CD4-positive, alpha-beta memory T cell (primary cell): ENCODE results near the gene FGD2. TPM values are rescaled to one million over a fixed set of nuclear protein-coding genes. Genes with fewer than 3 reads are reported as not detected.

Experiments used
- CTCF ChIA-PET: fragments of 350-600 bp; sonication (Branson Sonifier 250); formaldehyde crosslinking; loops from one replicate; lab custom pipeline; 2021; ENCODE audit warnings: inconsistent platforms; ENCODE audit not compliant: partially characterized antibody; lab: Charles Lee
- POLR2A ChIA-PET: fragments of 350-600 bp; sonication (Branson Sonifier 250); formaldehyde crosslinking; loops from one replicate; lab custom pipeline; 2021; ENCODE audit not compliant: partially characterized antibody; lab: Charles Lee
- DNase-seq, 5 donors: peaks; one replicate each; pipeline versions ENCODE4 v3.0.0 to v3.0.0-alpha.2; 2020 to 2022; ENCODE audit warnings: mixed read lengths in 1 of 5
- H3K27ac ChIP-seq: one replicate; pipeline ENCODE4 v1.7.0; 2013; ENCODE audit warnings: low read depth, low read length
- H3K27me3 ChIP-seq: 2 replicates; pipeline ENCODE4 v1.7.0; 2013; ENCODE audit warnings: mild to moderate bottlenecking, low read length, moderate library complexity; ENCODE audit not compliant: insufficient read depth
- H3K36me3 ChIP-seq: 2 replicates; pipeline ENCODE4 v1.7.0; 2013; ENCODE audit warnings: mild to moderate bottlenecking, low read length, moderate library complexity; ENCODE audit not compliant: insufficient read depth
- H3K4me1 ChIP-seq: 2 replicates; pipeline ENCODE4 v1.7.0; 2013; ENCODE audit warnings: mild to moderate bottlenecking, low read length, moderate library complexity; ENCODE audit not compliant: insufficient read depth
- H3K4me3 ChIP-seq, 2 donors: one replicate each; pipeline ENCODE4 v1.7.0; 2013; ENCODE audit warnings: low read length in 2 of 2, mild to moderate bottlenecking in 1 of 2
- H3K9me3 ChIP-seq, 2 donors: one replicate each; pipeline ENCODE4 v1.7.0; 2013; ENCODE audit warnings: low read length in 2 of 2, control low read depth in 1 of 2; ENCODE audit not compliant: control insufficient read depth in 1 of 2
- H3K27ac Mint-ChIP-seq, 7 donors: one replicate each; pipeline ENCODE4 v1.8.0; 2020 to 2021; ENCODE audit warnings: mixed read lengths in 7 of 7, mild to moderate bottlenecking in 6 of 7, inconsistent platforms in 3 of 7, moderate library complexity in 3 of 7
- H3K27me3 Mint-ChIP-seq, 2 donors: one replicate each; pipeline ENCODE4 v1.8.0; 2020 to 2021; ENCODE audit warnings: mixed read lengths in 2 of 2
- H3K36me3 Mint-ChIP-seq, 2 donors: one replicate each; pipeline ENCODE4 v1.8.0; 2020 to 2021; ENCODE audit warnings: mixed read lengths in 2 of 2, inconsistent platforms in 1 of 2, mild to moderate bottlenecking in 1 of 2
- H3K4me1 Mint-ChIP-seq, 4 donors: one replicate each; pipeline ENCODE4 v1.8.0; 2020 to 2021; ENCODE audit warnings: mixed read lengths in 4 of 4, mild to moderate bottlenecking in 1 of 4
- H3K4me3 Mint-ChIP-seq, 8 donors: one replicate each; pipeline ENCODE4 v1.8.0; 2020 to 2021; ENCODE audit warnings: mixed read lengths in 8 of 8, mild to moderate bottlenecking in 7 of 8, moderate library complexity in 6 of 8, inconsistent platforms in 3 of 8
- H3K9me3 Mint-ChIP-seq, 8 donors: one replicate each; pipeline ENCODE4 v1.8.0; 2020 to 2021; ENCODE audit warnings: mixed read lengths in 8 of 8, mild to moderate bottlenecking in 5 of 8, inconsistent platforms in 3 of 8, moderate library complexity in 1 of 8
- intact Hi-C: fragments of 100-400 bp; cut with micrococcal nuclease; formaldehyde crosslinking; loops from one replicate; pipeline ENCODE4 v1.15.1; 2023
- polyA plus RNA-seq, 2 donors: library from polyadenylated mRNA; unstranded; fragments of 300-500 nt; fragmentation: Illumina TruSeq; gene quantifications; one replicate each; pipeline ENCODE4 v1.2.3, GENCODE V29; 2021
- total RNA-seq, 2 experiments: library from RNA; stranded (reverse); gene quantifications; one replicate each; pipeline ENCODE4 v1.2.3, GENCODE V29; 2021

The FGD2 gene
- total and polyA plus RNA-seq, 4 experiments from 2014 or later: 0.11 to 1.5 (median 1.4) TPM; not detected in 1

DNA sequence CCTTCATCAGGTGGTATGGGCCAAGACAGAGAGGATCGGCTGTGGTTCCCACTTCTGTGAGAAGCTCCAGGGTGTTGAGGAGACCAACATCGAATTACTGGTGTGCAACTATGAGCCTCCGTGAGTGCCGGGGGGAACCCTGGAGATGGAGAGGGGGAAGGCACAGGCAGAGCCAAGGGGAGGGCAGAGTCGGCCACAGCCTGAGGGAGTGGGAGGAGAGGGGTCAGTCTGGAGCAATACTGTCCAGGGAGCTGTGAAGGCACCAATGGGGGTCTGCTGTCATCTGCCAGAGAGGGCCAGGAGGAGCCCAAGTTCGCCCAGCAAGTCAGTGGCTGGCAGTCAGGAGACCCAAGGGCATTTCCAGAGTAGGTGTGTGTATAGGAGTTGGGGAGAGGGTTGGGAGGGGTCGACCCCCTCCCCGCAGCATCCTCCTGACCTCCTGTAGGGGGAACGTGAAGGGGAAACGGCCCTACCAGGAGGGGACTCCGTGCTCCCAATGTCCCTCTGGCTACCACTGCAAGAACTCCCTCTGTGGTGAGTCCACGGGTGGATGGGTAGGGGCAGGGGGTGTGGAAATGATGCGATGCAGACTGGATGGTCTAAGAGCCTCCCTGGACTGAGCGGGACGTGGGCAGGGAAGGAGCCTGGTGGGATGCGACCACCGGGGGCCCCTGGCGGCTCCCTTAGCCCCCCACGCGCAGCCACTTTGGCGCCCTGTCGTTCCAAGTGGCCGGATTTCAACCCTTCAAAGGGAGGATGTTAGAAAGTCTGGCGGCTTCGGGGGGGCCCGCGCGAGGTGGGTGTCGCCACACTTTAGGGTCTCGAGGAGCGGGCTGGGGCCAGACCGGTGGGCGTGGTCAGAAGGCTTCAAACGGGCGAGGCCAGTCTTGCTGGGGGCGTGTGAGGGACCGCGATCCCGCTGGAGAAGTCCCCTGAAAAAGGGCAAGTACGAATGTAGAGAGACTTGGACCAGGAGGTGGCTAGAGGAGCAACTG, 43.7 kb upstream of the FGD2 start:
- H3K9me3 Mint-ChIP-seq: no peaks in the 10 kb centered on the region
- H3K4me1 Mint-ChIP-seq: peaks cover 41 to 73% (median 59%) of the 10 kb centered on the region in 4 donors
- peak overlapping the region; percentile 90 to 98 (median 94) for H3K27ac Mint-ChIP-seq
- DNase-seq: no peak
- H3K27me3 Mint-ChIP-seq: no peaks in the 10 kb centered on the region
- Histone ChIP-seq H3K27ac (no peak overlapping the region), H3K4me1 (peaks cover 66% of the 10 kb centered on the region), H3K4me3 (no peak overlapping the region), H3K27me3 (no peaks in the 10 kb centered on the region), H3K36me3 (no peaks in the 10 kb centered on the region), H3K9me3 (no peaks in the 10 kb centered on the region)
- ChIA-PET POLR2A (interaction anchor here (1.4 to 3.0 kb wide), 3 partner anchors 7 to 76 kb away, joined by 3 to 26 read pairs (median 12); partner anchors contain the start of genes C6orf89, MTCH1 and PI16), CTCF (interaction anchor here (1.6 to 2.5 kb wide), 2 partner anchors 8 to 56 kb away, joined by 3 to 10 read pairs; no protein-coding TSS in a partner anchor)
- H3K4me3 Mint-ChIP-seq: peak overlapping the region in 3 of 8 donors; percentile 15 to 47 (median 17)
- intact Hi-C loops: loop anchor here (5.0 kb wide), 1 partner anchor 49 kb away; no protein-coding TSS in a partner anchor
- H3K36me3 Mint-ChIP-seq: peaks cover 5 to 12% of the 10 kb centered on the region in 2 donors

GRCh38 chr6:36962874-36963273, 42.6 kb upstream of the FGD2 start:
- no peaks in the 10 kb centered on the region for H3K27me3 Mint-ChIP-seq
- Histone ChIP-seq H3K27ac (peak overlapping the region; percentile 55), H3K9me3 (no peaks in the 10 kb centered on the region), H3K27me3 (no peaks in the 10 kb centered on the region), H3K36me3 (peaks cover 11% of the 10 kb centered on the region), H3K4me3 (no peak overlapping the region), H3K4me1 (peaks cover 55% of the 10 kb centered on the region)
- H3K36me3 Mint-ChIP-seq: peaks cover 11 to 22% of the 10 kb centered on the region in 2 donors
- H3K27ac Mint-ChIP-seq: peak overlapping the region; percentile 90 to 98 (median 94)
- CTCF ChIA-PET: interaction anchor here (1.2 to 2.5 kb wide), 4 partner anchors 9 to 77 kb away, joined by 3 to 10 read pairs (median 4); partner anchors contain the start of gene C6orf89
- intact Hi-C loops: loop anchor here (1.0 to 5.0 kb wide), 3 partner anchors 23 to 78 kb away; partner anchors contain the start of genes C6orf89 and MTCH1
- POLR2A ChIA-PET: interaction anchor here (1.2 to 3.7 kb wide), 5 partner anchors 8 to 208 kb away, joined by 3 to 33 read pairs (median 12); partner anchors contain the start of genes C6orf89, MTCH1 and PI16
- no peaks in the 10 kb centered on the region for H3K9me3 Mint-ChIP-seq
- H3K4me1 Mint-ChIP-seq: peaks cover 33 to 64% (median 50%) of the 10 kb centered on the region in 4 donors
- H3K4me3 Mint-ChIP-seq: peak overlapping the region; percentile 49 to 87 (median 71)
- peak; percentile 83 to 90 (median 85) for DNase-seq

DNA sequence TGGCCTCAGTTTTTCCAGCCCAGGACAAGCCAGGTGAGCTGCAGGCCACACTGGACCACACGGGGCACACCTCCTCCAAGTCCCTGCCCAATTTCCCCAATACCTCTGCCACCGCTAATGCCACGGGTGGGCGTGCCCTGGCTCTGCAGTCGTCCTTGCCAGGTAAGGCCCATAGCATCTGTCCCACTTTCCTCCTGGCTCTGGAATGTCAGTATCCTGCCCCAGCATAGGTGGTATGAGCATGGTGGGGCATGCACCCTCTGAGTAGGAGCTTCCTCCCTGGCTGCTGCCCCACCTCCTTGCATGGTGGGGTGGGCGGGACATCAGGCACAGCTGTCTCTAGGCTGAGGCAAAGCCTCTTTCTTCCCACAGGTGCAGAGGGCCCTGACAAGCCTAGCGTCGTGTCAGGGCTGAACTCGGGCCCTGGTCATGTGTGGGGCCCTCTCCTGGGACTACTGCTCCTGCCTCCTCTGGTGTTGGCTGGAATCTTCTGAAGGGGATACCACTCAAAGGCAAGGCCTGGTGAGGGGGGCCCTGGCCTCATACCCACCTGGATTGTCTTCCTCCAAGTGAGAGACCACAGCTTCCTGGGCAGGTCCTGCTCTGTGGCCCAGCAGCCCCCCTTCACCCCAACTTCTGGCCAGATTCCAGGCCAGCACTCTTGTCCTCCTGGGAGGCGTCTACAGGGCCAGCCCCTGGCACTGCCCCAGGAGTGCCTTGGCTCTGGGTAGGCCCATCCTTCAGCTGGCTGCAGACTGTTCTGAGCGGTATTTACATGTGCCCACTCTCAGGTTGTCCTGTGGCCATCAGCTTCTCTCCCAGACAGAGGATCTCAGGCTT, 41.8 kb upstream of the FGD2 start:
- Mint-ChIP-seq H3K27ac (peak overlapping the region; percentile 90 to 98 (median 94)), H3K27me3 (no peaks in the 10 kb centered on the region), H3K36me3 (peaks cover 19 to 30% of the 10 kb centered on the region in 2 donors), H3K9me3 (no peaks in the 10 kb centered on the region), H3K4me1 (peaks cover 33 to 64% (median 50%) of the 10 kb centered on the region in 4 donors), H3K4me3 (peak overlapping the region; percentile 52 to 80 (median 70))
- intact Hi-C loops: loop anchor here (1.0 to 5.0 kb wide), 3 partner anchors 23 to 78 kb away; partner anchors contain the start of genes C6orf89 and MTCH1
- Histone ChIP-seq H3K4me3 (no peak overlapping the region), H3K27ac (peak overlapping the region; percentile 55), H3K36me3 (peaks cover 19% of the 10 kb centered on the region), H3K4me1 (peaks cover 51% of the 10 kb centered on the region), H3K27me3 (no peaks in the 10 kb centered on the region), H3K9me3 (no peaks in the 10 kb centered on the region)
- POLR2A ChIA-PET: interaction anchor here (1.0 to 3.7 kb wide), 8 partner anchors 9 to 207 kb away, joined by 3 to 33 read pairs (median 4); partner anchors contain the start of genes C6orf89, MTCH1 and PI16
- DNase-seq: peak; percentile 40 to 58 (median 49)
- CTCF ChIA-PET: interaction anchor here (0.6 to 2.5 kb wide), 5 partner anchors 10 to 1048 kb away, joined by 3 to 10 read pairs (median 3); partner anchors contain the start of gene C6orf89

GRCh38 chr6:36964349-36964748, 41.1 kb upstream of the FGD2 start:
- peaks cover 33 to 64% (median 50%) of the 10 kb centered on the region in 4 donors for H3K4me1 Mint-ChIP-seq
- H3K27ac Mint-ChIP-seq: peak overlapping the region; percentile 72 to 94 (median 90)
- peak overlapping the region; percentile 55 for H3K27ac ChIP-seq
- CTCF ChIA-PET: interaction anchor here (0.6 to 2.5 kb wide), 4 partner anchors 15 to 1049 kb away, joined by 3 to 10 read pairs (median 5); partner anchors contain the start of gene C6orf89
- POLR2A ChIA-PET: interaction anchor here (1.0 to 3.7 kb wide), 7 partner anchors 8 to 207 kb away, joined by 3 to 33 read pairs (median 4); partner anchors contain the start of genes C6orf89, MTCH1 and PI16
- no peaks in the 10 kb centered on the region for H3K9me3 ChIP-seq
- peak overlapping the region in 2 of 8 donors; percentile 13 to 62 for H3K4me3 Mint-ChIP-seq
- H3K9me3 Mint-ChIP-seq: no peaks in the 10 kb centered on the region
- H3K27me3 Mint-ChIP-seq: no peaks in the 10 kb centered on the region
- intact Hi-C loops: loop anchor here (5.0 kb wide), 1 partner anchor 52 kb away; no protein-coding TSS in a partner anchor
- no peak overlapping the region for H3K4me3 ChIP-seq
- no peaks in the 10 kb centered on the region for H3K27me3 ChIP-seq
- peaks cover 26% of the 10 kb centered on the region for H3K36me3 ChIP-seq
- no peak for DNase-seq
- H3K36me3 Mint-ChIP-seq: peaks cover 24 to 35% of the 10 kb centered on the region in 2 donors
- peaks cover 51% of the 10 kb centered on the region for H3K4me1 ChIP-seq

- CTCF ChIA-PET: interaction anchor here (1.7 kb wide), 1 partner anchor 14 kb away, joined by 4 read pairs; no protein-coding TSS in a partner anchor
- peak overlapping the region; percentile 72 to 93 (median 90) for H3K27ac Mint-ChIP-seq
- intact Hi-C loops: loop anchor here (5.0 kb wide), 1 partner anchor 53 kb away; no protein-coding TSS in a partner anchor
- Histone ChIP-seq H3K36me3 (peaks cover 31% of the 10 kb centered on the region), H3K27me3 (no peaks in the 10 kb centered on the region), H3K4me3 (no peak overlapping the region), H3K9me3 (no peaks in the 10 kb centered on the region), H3K27ac (peak overlapping the region; percentile 55), H3K4me1 (peaks cover 50% of the 10 kb centered on the region)
- peaks cover 28 to 40% of the 10 kb centered on the region in 2 donors for H3K36me3 Mint-ChIP-seq
- peaks cover 32 to 62% (median 49%) of the 10 kb centered on the region in 4 donors for H3K4me1 Mint-ChIP-seq
- H3K9me3 Mint-ChIP-seq: no peaks in the 10 kb centered on the region
- H3K4me3 Mint-ChIP-seq: peak overlapping the region in 4 of 8 donors; percentile 12 to 62 (median 47)
- H3K27me3 Mint-ChIP-seq: no peaks in the 10 kb centered on the region
- POLR2A ChIA-PET: interaction anchor here (1.6 to 3.7 kb wide), 4 partner anchors 10 to 79 kb away, joined by 4 to 33 read pairs (median 19); partner anchors contain the start of genes C6orf89, MTCH1 and PI16
- DNase-seq: no peak
Measured at GRCh38 chr6:36964908-36965307, 40.5 kb upstream of the FGD2 start.

DNA sequence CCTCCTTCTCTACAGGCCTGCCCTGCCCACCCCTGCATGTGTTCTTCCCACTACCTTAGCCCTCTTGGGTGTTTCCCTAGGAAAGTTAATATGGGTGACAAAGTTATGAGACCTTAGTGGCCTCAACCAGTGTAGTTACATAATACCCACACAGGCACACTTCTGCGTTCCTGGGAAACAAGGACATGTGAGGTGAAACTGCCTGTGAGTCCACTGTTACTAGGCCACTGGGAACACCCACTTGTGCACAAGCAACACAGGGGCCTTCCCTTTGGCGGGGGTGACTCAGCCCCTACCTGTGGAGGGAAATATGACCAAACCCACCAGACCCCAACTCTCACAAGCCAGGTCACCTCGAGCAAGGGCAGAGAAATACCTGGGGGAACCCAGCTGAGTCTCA, 38.2 kb upstream of the FGD2 start:
- Mint-ChIP-seq H3K36me3 (peaks cover 42 to 59% of the 10 kb centered on the region in 2 donors), H3K4me3 (no peak overlapping the region), H3K9me3 (no peaks in the 10 kb centered on the region), H3K27me3 (no peaks in the 10 kb centered on the region), H3K4me1 (peaks cover 23 to 41% (median 30%) of the 10 kb centered on the region in 4 donors), H3K27ac (peak overlapping the region in 4 of 7 donors; percentile 18 to 79 (median 61))
- Histone ChIP-seq H3K27me3 (no peaks in the 10 kb centered on the region), H3K4me3 (no peak overlapping the region), H3K4me1 (peaks cover 30% of the 10 kb centered on the region), H3K36me3 (peaks cover 55% of the 10 kb centered on the region), H3K9me3 (no peaks in the 10 kb centered on the region), H3K27ac (no peak overlapping the region)
- ChIA-PET POLR2A (interaction anchor here (0.9 to 1.3 kb wide), 2 partner anchors 43 to 82 kb away, joined by 3 to 4 read pairs; no protein-coding TSS in a partner anchor), CTCF (interaction anchor here (1.7 kb wide), 1 partner anchor 12 kb away, joined by 4 read pairs; no protein-coding TSS in a partner anchor)
- intact Hi-C loops: no loop called here
- DNase-seq: no peak
